K562 (cell line): ENCODE data around the gene SLC6A20.

Experiments used
- ADNP ChIP-seq: fragments of 200-800 bp; sonication (Bioruptor generic); IDR thresholded peaks from 2 replicates; pipeline ENCODE4 v1.6.1; 2016; ENCODE audit warnings: missing genetic modification characterization, missing compliant biosample characterization
- CBFA2T3 ChIP-seq: fragments of 450-650 bp; IDR thresholded peaks from 2 replicates; pipeline ENCODE4 v1.6.1; 2017
- ERF ChIP-seq: fragments of 450-650 bp; formaldehyde crosslinking; IDR thresholded peaks from 2 replicates; pipeline ENCODE4 v1.4.0; 2020; ENCODE audit warnings: mild to moderate bottlenecking, mixed read lengths
- JUND ChIP-seq, 2 experiments: IDR thresholded peaks; 2 replicates in 1 of 2; 3 replicates in 1 of 2; pipeline ENCODE4 v1.6.1; 2011; ENCODE audit warnings: borderline replicate concordance in 2 of 2, low read depth in 2 of 2, low read length in 2 of 2, improper control_type of control experiment in 1 of 2, missing biosample characterization in 1 of 2, missing genetic modification characterization in 1 of 2, missing genetic modification reagents in 1 of 2
- NONO ChIP-seq, 2 experiments: fragments of 200-400 bp in 1 of 2; fragments of 450-650 bp in 1 of 2; formaldehyde crosslinking in 1 of 2; IDR thresholded peaks; 2 replicates each; pipeline ENCODE4 v1.6.1; 2017; ENCODE audit warnings: low read depth in 2 of 2, mild to moderate bottlenecking in 2 of 2, moderate library complexity in 2 of 2, low read length in 1 of 2
- PHB ChIP-seq: fragments of 250-450 bp; sonication (Bioruptor Pico); IDR thresholded peaks from 2 replicates; pipeline ENCODE4 v1.5.0; 2021
- POLR2A ChIP-seq: fragments of 450-650 bp; conservative IDR thresholded peaks from 2 replicates; pipeline ENCODE4 v1.6.1; 2016
- POLR3A ChIP-seq: IDR thresholded peaks from 2 replicates; pipeline ENCODE4 v1.6.1; 2011; ENCODE audit warnings: borderline replicate concordance, mild to moderate bottlenecking, moderate library complexity; ENCODE audit not compliant: insufficient read length, insufficient read depth; ENCODE audit errors: extremely low read depth
- RAD21 ChIP-seq, 2 experiments: fragments of 250-450 bp in 1 of 2; fragments of 450-650 bp in 1 of 2; sonication (Bioruptor Pico) in 1 of 2; formaldehyde crosslinking in 1 of 2; IDR thresholded peaks in 1 of 2; conservative IDR thresholded peaks in 1 of 2; 2 replicates each; pipeline versions ENCODE4 v1.4.0 to v1.8.0; 2020 to 2022; ENCODE audit warnings: mild to moderate bottlenecking in 2 of 2, moderate library complexity in 1 of 2
- TRIM28 ChIP-seq: fragments of 450-650 bp; IDR thresholded peaks from 2 replicates; pipeline ENCODE4 v1.6.1; 2017
- ZBTB8A ChIP-seq: fragments of 450-650 bp; IDR thresholded peaks from 2 replicates; pipeline ENCODE4 v1.6.1; 2018; ENCODE audit warnings: mild to moderate bottlenecking, moderate library complexity; ENCODE audit not compliant: partially characterized antibody
- ZNF274 ChIP-seq: IDR thresholded peaks from 2 replicates; pipeline ENCODE4 v1.6.1; 2011; ENCODE audit warnings: low read depth, mild to moderate bottlenecking, low read length, moderate library complexity, borderline replicate concordance
- ZNF717 ChIP-seq: fragments of 250-450 bp; sonication (Bioruptor Pico); IDR thresholded peaks from 2 replicates; pipeline ENCODE4 v1.5.0; 2021

DNA sequence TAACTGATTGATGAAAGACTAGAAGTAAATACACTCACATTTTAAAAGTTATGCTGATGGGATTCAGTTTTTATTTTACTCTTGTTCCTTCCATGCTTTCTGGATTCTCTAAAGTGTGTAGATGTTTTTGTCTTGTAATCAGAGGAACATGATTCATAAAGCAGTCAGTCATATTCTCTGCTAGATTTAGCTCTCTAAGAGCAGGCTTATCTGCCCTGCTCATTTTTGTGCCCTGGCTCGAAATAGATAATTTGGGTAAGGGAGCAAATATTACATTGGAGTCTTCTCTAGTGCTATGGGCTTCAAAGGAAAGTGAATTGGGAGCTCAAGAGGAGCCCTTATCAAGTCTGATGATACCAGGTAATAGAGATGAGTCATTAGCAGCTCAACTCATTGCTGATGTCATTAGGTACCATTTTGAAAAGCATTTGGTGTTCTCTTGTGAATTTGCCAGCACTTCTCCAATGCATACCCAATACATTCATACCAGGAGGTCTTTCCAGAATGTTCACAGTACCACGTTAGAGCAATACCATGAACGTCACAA is 79.5 kb downstream of the SLC6A20 start:
- peak; percentile 63; the same call in 1 of the 2 replicates for TF ChIP-seq JUND (IDR thresholded peaks at IDR 0.05; ENCODE audit: borderline replicate concordance, low read depth, low read length)
- peak; percentile 51; the same call in 1 of the 3 replicates for TF ChIP-seq JUND (tag; IDR thresholded peaks at IDR 0.05; ENCODE audit: borderline replicate concordance, low read depth, low read length)
- TF ChIP-seq PHB (CRISPR knock-in tag): no peak
- TF ChIP-seq POLR2A: no peak
- TF ChIP-seq ZBTB8A: no peak
- TF ChIP-seq POLR3A: no peak
- TF ChIP-seq RAD21 (CRISPR knock-in tag; conservative IDR thresholded peaks at IDR 0.05 in 1 of 2, IDR thresholded peaks at IDR 0.05 in 1 of 2): no peak
- TF ChIP-seq ZNF274: no peak
- no peak for TF ChIP-seq ZNF717 (CRISPR knock-in tag)
- no peak for TF ChIP-seq ERF
- no peak for TF ChIP-seq ADNP
- TF ChIP-seq TRIM28: no peak
- no peak for TF ChIP-seq NONO (IDR thresholded peaks at IDR 0.05; ENCODE audit: low read depth in 2 of 2, low read length in 1 of 2)
- no peak for TF ChIP-seq CBFA2T3
